Endothelial cell of hepatic sinusoid (primary cell): ENCODE measurements around the gene HERC2.

Experiments
- in situ Hi-C: cut with HindIII; loops from 2 replicates; pipeline ENCODE4 v1.10.0; 2017; ENCODE audit warnings: low sequenced_read_pairs

HERC2 gene

GRCh38 chr15:28114721-28115622 is 207.0 kb downstream of the HERC2 start:
- in situ Hi-C loops = no loop called here

- in situ Hi-C loops = no loop called here
Measured at GRCh38 chr15:28114114-28114455, 207.9 kb downstream of the HERC2 start.

- in situ Hi-C loops = no loop called here
Measured at GRCh38 chr15:28113394-28114113, 208.4 kb downstream of the HERC2 start.

- in situ Hi-C loops = no loop called here
Measured at GRCh38 chr15:28112962-28113361, 209.0 kb downstream of the HERC2 start.

- in situ Hi-C loops = no loop called here
Measured at GRCh38 chr15:28112101-28112760, 209.7 kb downstream of the HERC2 start.

- in situ Hi-C loops = no loop called here
Measured at GRCh38 chr15:28111543-28111942, 210.4 kb downstream of the HERC2 start.

GRCh38 chr15:28110481-28110881 is 211.5 kb downstream of the HERC2 start:
- in situ Hi-C loops = no loop called here

GRCh38 chr15:28109626-28110455 is 212.1 kb downstream of the HERC2 start:
- in situ Hi-C loops = no loop called here

- in situ Hi-C loops = no loop called here
Measured at GRCh38 chr15:28107904-28108275, 214.1 kb downstream of the HERC2 start.

- in situ Hi-C loops = no loop called here
Measured at GRCh38 chr15:28107111-28107903, 214.7 kb downstream of the HERC2 start.

GRCh38 chr15:28106294-28107110 is 215.5 kb downstream of the HERC2 start:
- in situ Hi-C loops = no loop called here

GRCh38 chr15:28105793-28106192 is 216.2 kb downstream of the HERC2 start:
- in situ Hi-C loops = no loop called here

GRCh38 chr15:28105224-28105791 is 216.7 kb downstream of the HERC2 start:
- in situ Hi-C loops = no loop called here

GRCh38 chr15:28104326-28104725 is 217.7 kb downstream of the HERC2 start:
- in situ Hi-C loops = no loop called here

- in situ Hi-C loops = no loop called here
Measured at GRCh38 chr15:28103831-28104230, 218.1 kb downstream of the HERC2 start.

GRCh38 chr15:28101983-28102441 is 220.0 kb downstream of the HERC2 start:
- in situ Hi-C loops = no loop called here

GRCh38 chr15:28101201-28101600 is 220.8 kb downstream of the HERC2 start:
- in situ Hi-C loops = no loop called here

- in situ Hi-C loops = no loop called here
Measured at GRCh38 chr15:28100516-28101195, 221.3 kb downstream of the HERC2 start.
